GM19238 (cell line): ENCODE results near the gene WDR19.
"Not testable (repeated sequence)": the region's sequence is repeated elsewhere in the genome, so short reads cannot be mapped to it uniquely, and the experiment has no call there.

Experiments used
- DNase-seq: peaks from one replicate; pipeline ENCODE4 v3.0.0; 2011; ENCODE audit warnings: low spot score; ENCODE audit not compliant: insufficient read length

The WDR19 gene

GRCh38 chr4:39232100-39232499 is 49.8 kb downstream of the WDR19 start:
- DNase-seq, result no peak

DNA sequence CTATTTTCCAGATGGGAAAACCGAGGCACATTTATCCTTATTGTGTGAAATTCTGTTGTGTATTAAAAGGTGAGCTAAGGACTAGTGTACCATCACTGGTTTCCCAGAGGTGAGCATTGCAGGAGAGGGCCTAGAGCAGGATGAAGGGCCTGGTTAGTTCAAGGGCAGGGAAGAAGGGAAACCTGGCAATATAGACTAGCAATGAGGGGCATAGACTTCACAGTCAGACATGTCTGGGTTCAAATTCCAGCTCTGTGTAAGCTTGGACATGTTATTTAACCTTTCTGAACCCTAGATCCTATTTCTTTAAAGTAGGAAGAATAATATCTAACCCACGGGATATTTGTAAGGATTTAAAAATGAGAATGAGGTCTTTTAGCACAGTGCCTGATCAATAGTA is 50.8 kb downstream of the WDR19 start:
- DNase-seq, result no peak

DNA sequence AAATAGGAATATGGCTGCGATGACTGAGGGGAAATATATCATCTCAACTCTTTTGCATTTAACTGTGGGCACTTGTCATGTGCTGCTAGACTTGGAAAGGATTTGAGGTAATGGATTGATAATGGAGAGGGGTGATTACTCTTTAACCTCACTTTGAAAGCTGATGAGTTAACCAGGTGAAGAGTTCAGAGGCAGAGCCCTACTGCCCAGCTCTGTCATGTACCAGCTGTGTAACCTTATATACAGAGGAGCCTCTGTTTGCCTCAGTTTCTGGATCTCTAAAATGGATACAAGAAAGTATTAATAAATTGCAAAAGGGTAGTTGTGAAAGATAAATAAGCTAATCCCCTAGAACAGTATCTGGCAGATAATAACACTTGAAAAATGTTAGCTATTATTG is 51.5 kb downstream of the WDR19 start:
- no peak for DNase-seq

DNA sequence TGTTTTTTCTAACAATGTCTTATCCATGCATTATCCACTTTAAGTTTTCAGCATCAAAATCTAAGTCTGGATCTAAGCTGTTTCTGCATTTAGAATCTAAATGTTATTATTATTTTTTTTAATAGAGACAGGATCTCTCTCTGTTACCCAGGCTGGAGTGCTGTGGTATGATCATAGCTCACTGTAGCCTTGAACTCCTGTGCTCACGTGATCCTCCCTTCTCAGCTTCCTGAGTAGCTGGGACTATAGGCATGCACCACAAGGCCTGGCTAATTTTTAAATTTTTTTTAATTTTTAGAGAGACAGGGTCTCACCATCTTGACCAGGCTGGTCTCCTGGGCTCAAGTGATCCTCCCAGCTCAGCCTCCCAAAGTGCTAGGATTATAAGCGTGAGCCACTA is 52.7 kb downstream of the WDR19 start:
- no peak for DNase-seq

- no peak for DNase-seq
Observed at GRCh38 chr4:39235696-39236095, 53.4 kb downstream of the WDR19 start.

DNA sequence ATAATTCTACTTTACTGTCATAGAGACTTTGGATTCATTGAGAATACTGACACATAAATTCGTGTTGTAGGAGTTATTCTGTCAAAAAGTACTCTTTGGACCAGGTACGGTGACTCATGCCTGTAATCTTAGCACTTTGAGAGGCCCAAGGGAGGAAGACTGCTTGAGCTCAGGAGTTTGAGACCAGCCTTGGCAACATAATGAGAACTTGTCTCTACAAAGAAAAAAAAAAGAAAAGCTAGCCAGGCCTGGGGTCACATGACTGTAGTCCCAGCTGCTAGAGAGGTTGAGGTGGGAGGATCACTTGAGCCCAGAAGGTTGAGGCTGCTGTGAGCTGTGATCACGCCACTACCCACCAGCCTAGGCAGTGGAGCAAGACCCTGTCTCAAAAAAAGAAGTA is 54.9 kb downstream of the WDR19 start:
- no peak for DNase-seq

DNA sequence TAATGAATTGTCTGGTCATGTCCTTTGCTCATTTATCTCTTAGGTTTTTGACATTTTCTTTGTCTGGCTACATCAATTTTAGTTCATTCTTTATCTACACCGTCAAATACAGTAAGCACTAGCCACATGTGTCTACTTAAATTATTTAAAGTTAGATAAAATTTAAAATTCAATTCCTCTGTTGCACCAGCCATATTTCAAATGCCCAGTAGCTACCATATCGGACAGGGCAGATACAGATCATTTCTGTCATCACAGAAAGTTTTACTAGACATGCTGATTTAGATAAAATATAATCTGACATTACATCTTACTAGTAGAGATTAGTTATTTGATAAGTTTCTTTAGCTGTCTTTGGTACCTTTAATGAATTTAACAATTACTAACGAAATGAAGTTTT is 61.1 kb downstream of the WDR19 start:
- DNase-seq, result no peak

- DNase-seq, result no peak
Observed at GRCh38 chr4:39255266-39255665, 72.9 kb downstream of the WDR19 start.

GRCh38 chr4:39255871-39256270 is 73.5 kb downstream of the WDR19 start:
- no peak for DNase-seq

GRCh38 chr4:39256436-39256835 is 74.1 kb downstream of the WDR19 start:
- no peak for DNase-seq

GRCh38 chr4:39259571-39260330 is 77.4 kb downstream of the WDR19 start:
- DNase-seq, result no peak

DNA sequence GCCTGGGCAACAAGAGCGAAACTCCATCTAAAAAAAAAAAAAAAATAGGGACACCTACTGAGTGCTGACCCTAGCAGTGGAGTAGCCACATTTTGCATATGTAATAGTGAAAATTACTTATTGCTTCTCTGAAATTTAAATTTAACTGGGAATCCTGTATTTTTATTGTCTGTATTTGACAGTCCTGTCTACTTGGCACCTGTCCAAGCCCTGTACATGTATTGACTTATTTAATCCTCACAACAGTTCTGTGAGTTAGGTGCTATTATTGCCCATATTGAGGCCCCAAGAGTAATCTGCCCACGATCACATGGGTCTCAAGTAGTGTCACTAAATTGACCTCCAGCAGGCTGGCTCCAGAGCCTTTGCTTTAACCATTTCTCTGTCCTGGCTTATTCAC is 81.6 kb downstream of the WDR19 start:
- no peak for DNase-seq

DNA sequence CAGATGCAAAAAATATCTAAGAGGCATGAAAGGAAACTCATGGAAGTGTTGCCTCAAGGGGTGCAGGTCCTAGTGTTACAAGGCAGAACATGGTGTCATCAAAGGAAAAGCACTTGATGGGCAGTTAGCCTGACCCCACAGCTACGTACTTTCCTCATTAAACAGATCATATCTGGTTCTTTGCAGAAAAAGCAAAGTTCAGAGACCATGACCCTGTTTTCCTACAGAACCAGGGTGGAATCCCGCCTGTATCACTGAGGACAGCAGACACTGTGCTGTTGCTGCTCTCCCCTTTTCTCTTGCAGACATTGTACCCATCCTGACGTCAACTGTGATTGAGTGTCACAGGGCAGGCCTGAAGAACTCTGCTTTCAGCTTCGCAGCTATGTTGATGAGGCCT is 92.2 kb downstream of the WDR19 start:
- DNase-seq, result no peak

DNA sequence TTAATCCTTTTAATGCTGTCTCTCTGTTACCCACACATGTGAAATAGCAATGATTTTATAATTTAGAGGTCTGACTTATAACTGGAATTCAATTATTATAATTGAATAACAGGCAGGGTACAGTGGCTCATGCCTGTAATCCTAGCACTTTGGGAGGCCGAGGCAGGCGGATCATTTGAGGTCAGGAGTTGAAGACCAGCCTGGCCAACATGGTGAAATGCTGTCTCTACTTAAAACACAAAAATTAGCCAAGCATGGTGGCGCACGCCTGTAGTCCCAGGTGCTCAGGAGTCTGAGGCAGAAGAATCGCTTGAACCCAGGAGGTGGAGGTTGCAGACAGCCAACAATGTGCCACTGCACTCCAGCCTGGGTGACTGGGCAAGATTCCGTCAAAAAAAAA is 95.3 kb downstream of the WDR19 start:
- DNase-seq, result not testable (repeated sequence)

DNA sequence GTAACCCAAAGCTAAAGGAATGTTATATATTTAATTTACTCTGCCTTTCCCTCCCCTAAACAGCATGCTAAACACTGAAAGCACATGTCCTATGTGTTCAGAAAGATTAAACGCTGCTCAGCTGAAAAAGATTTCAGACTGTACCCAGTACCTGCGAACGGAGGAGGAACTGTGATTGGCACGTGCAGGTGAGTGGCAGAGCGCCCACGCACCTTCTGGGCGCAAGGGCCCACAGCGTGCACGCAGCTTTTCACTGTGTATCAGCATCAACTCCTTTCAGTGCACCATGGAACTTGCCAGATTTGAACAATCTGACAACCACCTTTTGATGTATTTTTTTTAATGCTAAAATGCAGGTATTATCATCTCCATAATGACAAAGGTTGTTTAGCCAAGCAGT is 96.1 kb downstream of the WDR19 start:
- DNase-seq, result no peak

GRCh38 chr4:39279416-39279815 is 97.1 kb downstream of the WDR19 start:
- DNase-seq, result no peak

DNA sequence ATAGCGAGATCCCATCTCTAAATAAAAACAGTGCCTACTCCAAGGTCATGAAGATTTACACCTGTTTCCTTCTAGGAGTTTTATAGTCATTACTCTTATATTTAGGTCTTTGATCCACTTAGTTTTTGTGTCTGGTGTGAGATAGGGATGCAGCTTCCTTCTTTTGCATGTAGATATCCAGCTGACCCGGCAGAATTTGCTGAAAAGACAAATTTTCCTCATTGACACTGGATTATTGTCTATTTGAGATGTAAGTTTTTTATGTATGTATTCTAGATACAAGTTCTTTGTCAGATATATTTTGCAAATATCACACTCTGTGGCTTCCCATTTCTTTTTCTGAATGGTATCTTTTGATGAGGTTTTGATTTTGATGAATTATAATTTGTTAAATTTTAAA is 98.4 kb downstream of the WDR19 start:
- DNase-seq, result no peak

DNA sequence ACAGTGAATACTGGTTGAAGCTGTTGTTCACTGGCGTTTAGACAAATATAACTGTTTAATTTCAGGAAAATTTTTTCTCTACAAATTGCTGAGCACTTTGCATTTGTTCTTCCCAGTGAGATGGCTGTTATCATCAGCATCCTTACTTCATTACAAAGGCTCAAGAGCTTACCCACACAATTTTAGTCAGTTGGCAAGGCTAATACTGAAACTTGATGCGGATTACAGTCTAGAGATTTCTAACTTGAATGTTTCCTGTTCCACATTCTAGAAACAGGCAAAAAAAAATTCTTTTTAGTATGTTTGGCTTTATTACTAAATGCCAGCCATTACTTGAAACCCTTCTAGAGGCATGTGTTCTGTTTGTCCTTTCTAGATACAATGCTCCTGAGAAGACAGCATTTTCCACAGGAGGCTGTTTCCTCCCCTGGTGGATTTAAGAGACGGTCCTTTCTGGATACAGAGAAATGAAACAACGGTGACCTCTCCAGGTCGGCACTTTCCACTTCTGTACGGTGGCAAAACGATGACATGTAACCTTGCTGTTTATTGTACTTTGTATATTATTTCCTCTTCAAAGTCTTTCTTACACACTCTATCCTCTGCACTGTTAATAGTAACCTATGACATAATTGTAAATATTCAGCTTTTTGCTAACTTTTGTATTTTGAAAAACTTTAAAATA is 102.9 kb downstream of the WDR19 start:
- no peak for DNase-seq

GRCh38 chr4:39285853-39286252 is 103.5 kb downstream of the WDR19 start:
- no peak for DNase-seq

DNA sequence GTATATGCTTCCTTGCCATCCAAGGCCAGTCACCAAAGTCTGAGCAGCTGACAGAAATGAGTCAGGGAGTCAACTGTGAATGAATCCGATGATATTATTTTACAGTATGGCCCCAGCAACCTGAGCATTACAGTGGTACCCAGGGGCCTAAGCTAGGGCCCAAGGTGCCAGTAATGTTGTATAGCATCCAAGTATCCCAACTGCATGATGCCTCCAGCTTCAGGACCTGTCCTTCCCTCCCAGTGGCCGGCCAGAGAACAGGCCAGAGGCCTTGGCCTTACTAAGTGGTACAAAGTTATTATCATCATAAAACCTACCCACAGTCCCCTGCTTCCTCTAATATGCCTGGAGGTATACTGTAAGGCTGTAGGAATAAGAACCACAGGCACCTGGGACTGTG is 103.9 kb downstream of the WDR19 start:
- no peak for DNase-seq

DNA sequence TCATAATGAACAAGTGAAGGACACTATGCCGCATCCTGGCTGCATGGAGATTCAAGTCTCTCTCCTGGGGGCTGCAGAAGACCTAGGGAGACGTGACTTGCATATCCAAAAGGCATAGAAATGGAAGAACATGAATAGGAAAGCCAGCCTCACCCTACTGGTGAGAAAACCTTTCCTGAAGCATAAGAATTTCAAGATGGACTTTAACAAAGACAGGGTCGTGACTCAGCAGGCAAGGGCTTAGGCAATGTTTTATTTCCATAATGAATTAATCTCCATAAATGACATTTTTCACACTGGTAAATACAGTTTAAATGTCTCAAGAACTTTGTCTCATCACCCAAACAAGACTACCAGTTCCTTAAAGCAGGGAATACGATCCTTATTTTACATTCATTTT is 104.9 kb downstream of the WDR19 start:
- no peak for DNase-seq

DNA sequence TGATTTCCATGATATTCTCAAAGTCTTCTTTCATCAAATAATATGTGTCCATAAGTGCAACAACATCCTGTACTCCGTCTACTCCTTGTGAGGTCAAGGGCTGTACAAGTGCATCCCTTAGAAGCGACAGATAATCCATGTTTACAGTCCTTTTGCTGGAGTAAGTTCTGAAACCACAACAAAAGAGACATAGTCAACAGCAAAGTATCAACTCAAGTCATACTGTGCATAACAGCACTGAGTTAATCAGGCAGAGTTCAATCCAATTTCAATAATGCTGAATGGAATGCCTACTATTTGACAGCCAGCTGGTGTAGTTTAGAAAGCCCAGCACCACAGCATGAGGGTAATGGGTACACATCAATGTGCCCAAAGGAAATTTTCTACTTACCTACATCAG is 109.4 kb downstream of the WDR19 start:
- no peak for DNase-seq

GRCh38 chr4:39292433-39292832 is 110.1 kb downstream of the WDR19 start:
- DNase-seq, result not testable (repeated sequence)
